GM23338 (cell line): ENCODE measurements around the gene SCUBE2. TPM values are rescaled to one million over a fixed set of nuclear protein-coding genes. Genes with fewer than 3 reads are reported as not detected.
"Not testable (repeated sequence)": the region's sequence is repeated elsewhere in the genome, so short reads cannot be mapped to it uniquely, and the experiment has no call there.

ENCODE experiments used
- ATAC-seq: fragments of 200-7000 bp; cut with Tn5 transposase; 3 replicates; pipeline ENCODE4 v1.9.1; 2020
- DNase-seq: peaks from one replicate; pipeline ENCODE4 v3.0.0-alpha.2; 2015; ENCODE audit warnings: low spot score
- H2AFZ ChIP-seq: fragments of 200-600 bp; sonication (generic); 2 replicates; pipeline ENCODE4 v1.8.0; 2016; ENCODE audit warnings: antibody characterized with exemption, mild to moderate bottlenecking, moderate library complexity
- H3F3A ChIP-seq: fragments of 200-600 bp; sonication (generic); replicated peaks from 2 replicates; pipeline ENCODE4 v1.8.0; 2017; ENCODE audit warnings: antibody characterized with exemption, mixed run types, low read depth
- H3K27ac ChIP-seq: fragments of 200-600 bp; sonication (generic); 2 replicates; pipeline ENCODE4 v1.6.1; 2016; ENCODE audit warnings: low read depth
- H3K27me3 ChIP-seq: fragments of 200-600 bp; sonication (generic); 2 replicates; pipeline ENCODE4 v1.8.0; 2016; ENCODE audit warnings: mild to moderate bottlenecking, mixed run types, moderate library complexity; ENCODE audit not compliant: insufficient read depth
- H3K36me3 ChIP-seq: fragments of 200-600 bp; sonication (generic); 2 replicates; pipeline ENCODE4 v1.8.0; 2016; ENCODE audit warnings: mild to moderate bottlenecking; ENCODE audit not compliant: insufficient read depth
- H3K4me1 ChIP-seq: fragments of 200-600 bp; sonication (generic); 2 replicates; pipeline ENCODE4 v1.8.0; 2016; ENCODE audit warnings: mild to moderate bottlenecking, moderate library complexity; ENCODE audit not compliant: insufficient read depth
- H3K4me2 ChIP-seq: fragments of 200-600 bp; sonication (generic); 2 replicates; pipeline ENCODE4 v1.7.1; 2017; ENCODE audit warnings: mixed run types
- H3K4me3 ChIP-seq: fragments of 200-600 bp; sonication (generic); 2 replicates; pipeline ENCODE4 v1.6.1; 2016; ENCODE audit warnings: mixed run types
- H3K79me2 ChIP-seq: fragments of 200-600 bp; sonication (generic); replicated peaks from 2 replicates; pipeline ENCODE4 v1.8.0; 2017; ENCODE audit warnings: mild to moderate bottlenecking; ENCODE audit not compliant: insufficient read depth
- H3K9me2 ChIP-seq: fragments of 200-600 bp; sonication (generic); 2 replicates; pipeline ENCODE4 v1.8.0; 2017; ENCODE audit not compliant: insufficient read depth
- H4K20me1 ChIP-seq: fragments of 200-600 bp; sonication (generic); replicated peaks from 2 replicates; pipeline ENCODE4 v1.8.0; 2017; ENCODE audit warnings: mild to moderate bottlenecking; ENCODE audit not compliant: insufficient read depth
- H3K27ac Mint-ChIP-seq: 2 replicates; pipeline ENCODE4 v1.8.0; 2020; ENCODE audit warnings: inconsistent platforms, mild to moderate bottlenecking, moderate library complexity, mixed read lengths
- H3K27me3 Mint-ChIP-seq: 3 replicates; pipeline ENCODE4 v1.8.0; 2022; ENCODE audit warnings: low read depth, mild to moderate bottlenecking, moderate library complexity, mixed read lengths, inconsistent platforms; ENCODE audit not compliant: insufficient read depth, poor library complexity
- H3K36me3 Mint-ChIP-seq: 3 replicates; pipeline ENCODE4 v1.8.0; 2021; ENCODE audit warnings: low read depth, mild to moderate bottlenecking, inconsistent platforms, moderate library complexity, mixed read lengths
- H3K4me1 Mint-ChIP-seq: 3 replicates; pipeline ENCODE4 v1.8.0; 2020; ENCODE audit warnings: mild to moderate bottlenecking, inconsistent platforms, mixed read lengths
- H3K4me3 Mint-ChIP-seq: 3 replicates; pipeline ENCODE4 v1.8.0; 2021; ENCODE audit warnings: moderate library complexity, mild to moderate bottlenecking, inconsistent platforms, mixed read lengths
- H3K9me3 Mint-ChIP-seq: 3 replicates; pipeline ENCODE4 v1.8.0; 2020; ENCODE audit warnings: moderate library complexity, mild to moderate bottlenecking, inconsistent platforms, mixed read lengths
- CREB1 ChIP-seq: fragments of 250-450 bp; sonication (Bioruptor Pico); IDR thresholded peaks from 2 replicates; pipeline ENCODE4 v1.5.0; 2020; ENCODE audit warnings: low read depth, mild to moderate bottlenecking, moderate library complexity
- ETS1 ChIP-seq: IDR thresholded peaks from 2 replicates; pipeline ENCODE4 v1.6.1; 2016; ENCODE audit warnings: antibody characterized with exemption
- EZH2 ChIP-seq: fragments of 200-600 bp; sonication (generic); IDR thresholded peaks from one replicate; pipeline ENCODE4 v1.8.0; 2017; ENCODE audit warnings: antibody characterized with exemption, mild to moderate bottlenecking, low read depth; ENCODE audit not compliant: unreplicated experiment
- EZH2phosphoT487 ChIP-seq: fragments of 200-600 bp; sonication (generic); IDR thresholded peaks from one replicate; pipeline ENCODE4 v1.8.1; 2018; ENCODE audit warnings: antibody characterized with exemption; ENCODE audit not compliant: unreplicated experiment
- JUNB ChIP-seq: IDR thresholded peaks from one replicate; pipeline ENCODE4 v1.6.1; 2016; ENCODE audit warnings: antibody characterized with exemption; ENCODE audit not compliant: unreplicated experiment
- NANOG ChIP-seq: IDR thresholded peaks from 2 replicates; pipeline ENCODE4 v1.6.1; 2016; ENCODE audit warnings: antibody characterized with exemption, borderline replicate concordance
- POLR2AphosphoS5 ChIP-seq: IDR thresholded peaks from 2 replicates; pipeline ENCODE4 v1.6.1; 2016; ENCODE audit warnings: antibody characterized with exemption, low read depth
- STAT1 ChIP-seq: IDR thresholded peaks from one replicate; pipeline ENCODE4 v1.6.1; 2016; ENCODE audit warnings: antibody characterized with exemption; ENCODE audit not compliant: unreplicated experiment
- ZNF114 ChIP-seq: fragments of 250-450 bp; sonication (Bioruptor Pico); IDR thresholded peaks from 2 replicates; pipeline ENCODE4 v1.5.0; 2020; ENCODE audit warnings: mild to moderate bottlenecking, moderate library complexity
- polyA plus RNA-seq: library from polyadenylated mRNA; unstranded; fragments of >200 nt; fragmentation: Nextera tagmentation; extraction: Ambion mirVana; gene quantifications from 2 replicates; pipeline ENCODE4 v1.2.1, GENCODE V29; 2016
- total RNA-seq: library from RNA; depleted of rRNA; stranded (reverse); fragments of >200 nt; shearing (Covaris generic); gene quantifications from 2 replicates; pipeline ENCODE4 v1.2.3, GENCODE V29; 2014
- TF ChIP-seq, protein P1 (sequence below): IDR thresholded peaks from one replicate; pipeline ENCODE4 v1.6.1; 2018; ENCODE audit warnings: antibody characterized with exemption; ENCODE audit not compliant: unreplicated experiment
- TF ChIP-seq, protein P2 (sequence below), 2 experiments: fragments of 200-600 bp in 1 of 2; sonication (generic) in 1 of 2; conservative IDR thresholded peaks; 2 replicates each; pipeline versions ENCODE4 v1.5.1 to v1.6.1; 2016 to 2017; ENCODE audit warnings: antibody characterized with exemption in 2 of 2, low read depth in 2 of 2, mild to moderate bottlenecking in 2 of 2, moderate library complexity in 1 of 2

SCUBE2 gene
- total and polyA plus RNA-seq, 2 experiments from 2014 or later, result 0.47 to 0.63 TPM

DNA sequence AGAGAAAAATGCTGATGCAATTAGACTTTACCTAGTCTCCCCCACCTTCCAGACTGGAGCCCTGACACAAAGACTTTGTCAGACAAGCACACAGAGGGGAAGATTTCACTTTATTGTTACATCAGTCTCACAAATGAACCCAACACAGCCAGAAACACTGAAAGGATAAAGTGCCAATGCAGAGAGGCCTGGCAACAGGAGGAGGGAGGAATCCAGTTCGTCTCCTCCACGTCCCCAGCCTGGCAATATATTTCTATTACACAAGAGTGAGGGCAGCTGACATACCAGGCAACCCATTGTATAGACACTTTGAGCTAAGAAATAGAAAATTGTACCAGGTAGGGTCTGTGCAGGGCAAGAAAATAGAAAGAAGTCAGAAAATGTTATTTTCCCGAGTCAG is 110.9 kb downstream of the SCUBE2 start (continued):
- TF ChIP-seq, protein P1, sequence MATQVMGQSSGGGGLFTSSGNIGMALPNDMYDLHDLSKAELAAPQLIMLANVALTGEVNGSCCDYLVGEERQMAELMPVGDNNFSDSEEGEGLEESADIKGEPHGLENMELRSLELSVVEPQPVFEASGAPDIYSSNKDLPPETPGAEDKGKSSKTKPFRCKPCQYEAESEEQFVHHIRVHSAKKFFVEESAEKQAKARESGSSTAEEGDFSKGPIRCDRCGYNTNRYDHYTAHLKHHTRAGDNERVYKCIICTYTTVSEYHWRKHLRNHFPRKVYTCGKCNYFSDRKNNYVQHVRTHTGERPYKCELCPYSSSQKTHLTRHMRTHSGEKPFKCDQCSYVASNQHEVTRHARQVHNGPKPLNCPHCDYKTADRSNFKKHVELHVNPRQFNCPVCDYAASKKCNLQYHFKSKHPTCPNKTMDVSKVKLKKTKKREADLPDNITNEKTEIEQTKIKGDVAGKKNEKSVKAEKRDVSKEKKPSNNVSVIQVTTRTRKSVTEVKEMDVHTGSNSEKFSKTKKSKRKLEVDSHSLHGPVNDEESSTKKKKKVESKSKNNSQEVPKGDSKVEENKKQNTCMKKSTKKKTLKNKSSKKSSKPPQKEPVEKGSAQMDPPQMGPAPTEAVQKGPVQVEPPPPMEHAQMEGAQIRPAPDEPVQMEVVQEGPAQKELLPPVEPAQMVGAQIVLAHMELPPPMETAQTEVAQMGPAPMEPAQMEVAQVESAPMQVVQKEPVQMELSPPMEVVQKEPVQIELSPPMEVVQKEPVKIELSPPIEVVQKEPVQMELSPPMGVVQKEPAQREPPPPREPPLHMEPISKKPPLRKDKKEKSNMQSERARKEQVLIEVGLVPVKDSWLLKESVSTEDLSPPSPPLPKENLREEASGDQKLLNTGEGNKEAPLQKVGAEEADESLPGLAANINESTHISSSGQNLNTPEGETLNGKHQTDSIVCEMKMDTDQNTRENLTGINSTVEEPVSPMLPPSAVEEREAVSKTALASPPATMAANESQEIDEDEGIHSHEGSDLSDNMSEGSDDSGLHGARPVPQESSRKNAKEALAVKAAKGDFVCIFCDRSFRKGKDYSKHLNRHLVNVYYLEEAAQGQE, result no peak
- TF ChIP-seq, protein P2, sequence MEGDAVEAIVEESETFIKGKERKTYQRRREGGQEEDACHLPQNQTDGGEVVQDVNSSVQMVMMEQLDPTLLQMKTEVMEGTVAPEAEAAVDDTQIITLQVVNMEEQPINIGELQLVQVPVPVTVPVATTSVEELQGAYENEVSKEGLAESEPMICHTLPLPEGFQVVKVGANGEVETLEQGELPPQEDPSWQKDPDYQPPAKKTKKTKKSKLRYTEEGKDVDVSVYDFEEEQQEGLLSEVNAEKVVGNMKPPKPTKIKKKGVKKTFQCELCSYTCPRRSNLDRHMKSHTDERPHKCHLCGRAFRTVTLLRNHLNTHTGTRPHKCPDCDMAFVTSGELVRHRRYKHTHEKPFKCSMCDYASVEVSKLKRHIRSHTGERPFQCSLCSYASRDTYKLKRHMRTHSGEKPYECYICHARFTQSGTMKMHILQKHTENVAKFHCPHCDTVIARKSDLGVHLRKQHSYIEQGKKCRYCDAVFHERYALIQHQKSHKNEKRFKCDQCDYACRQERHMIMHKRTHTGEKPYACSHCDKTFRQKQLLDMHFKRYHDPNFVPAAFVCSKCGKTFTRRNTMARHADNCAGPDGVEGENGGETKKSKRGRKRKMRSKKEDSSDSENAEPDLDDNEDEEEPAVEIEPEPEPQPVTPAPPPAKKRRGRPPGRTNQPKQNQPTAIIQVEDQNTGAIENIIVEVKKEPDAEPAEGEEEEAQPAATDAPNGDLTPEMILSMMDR (conservative IDR thresholded peaks at IDR 0.05; ENCODE audit: low read depth in 2 of 2), result no peak
- TF ChIP-seq CREB1 (CRISPR knock-in tag) (no peak), ZNF114 (CRISPR knock-in tag) (no peak), ETS1 (no peak), EZH2 (no peak), EZH2phosphoT487 (no peak)

DNA sequence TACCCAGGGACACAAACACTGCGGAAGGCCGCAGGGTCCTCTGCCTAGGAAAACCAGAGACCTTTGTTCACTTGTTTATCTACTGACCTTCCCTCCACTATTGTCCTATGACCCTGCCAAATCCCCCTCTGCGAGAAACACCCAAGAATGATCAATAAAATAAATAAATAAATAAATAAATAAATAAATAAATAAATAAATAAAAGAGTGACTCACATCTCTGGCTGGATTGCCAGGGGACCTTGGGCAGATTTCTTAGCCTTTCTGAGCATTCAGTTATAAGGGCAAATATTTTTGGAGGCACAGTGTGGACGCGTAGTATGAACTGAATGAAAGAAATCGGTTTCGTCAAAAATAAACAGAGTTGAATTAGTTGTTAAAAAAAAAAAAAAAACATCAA is 112.0 kb downstream of the SCUBE2 start:
- not testable (repeated sequence) for H3K27ac Mint-ChIP-seq, ATAC-seq, H3K36me3 Mint-ChIP-seq

GRCh38 chr11:8973121-8973520 is 118.3 kb downstream of the SCUBE2 start:
- Mint-ChIP-seq H3K4me3 (no peak overlapping the region), H3K27ac (no peak overlapping the region), H3K4me1 (peaks cover 3% of the 10 kb centered on the region; the same call in 2 of the 3 replicates), H3K27me3 (no peaks in the 10 kb centered on the region), H3K36me3 (peaks cover 7% of the 10 kb centered on the region; the same call in 2 of the 3 replicates), H3K9me3 (peaks cover 10% of the 10 kb centered on the region)
- no peaks in the 10 kb centered on the region for H3K27me3 ChIP-seq
- H3K79me2 ChIP-seq, result no peaks in the 10 kb centered on the region
- H2AFZ ChIP-seq, result no peak overlapping the region
- no peaks in the 10 kb centered on the region for H3K9me2 ChIP-seq
- H3K36me3 ChIP-seq, result no peaks in the 10 kb centered on the region
- H3K4me3 ChIP-seq, result no peak overlapping the region
- no peak overlapping the region for H3K4me2 ChIP-seq
- ATAC-seq (no peak), DNase-seq (no peak)
- H4K20me1 ChIP-seq, result no peaks in the 10 kb centered on the region
- no peaks in the 10 kb centered on the region for H3K4me1 ChIP-seq
- H3F3A ChIP-seq, result no peaks in the 10 kb centered on the region
- no peak overlapping the region for H3K27ac ChIP-seq
- TF ChIP-seq POLR2AphosphoS5, result no peak
- TF ChIP-seq NANOG, result no peak
- TF ChIP-seq, protein P1, result no peak
- TF ChIP-seq STAT1, result no peak
- no peak for TF ChIP-seq ZNF114 (CRISPR knock-in tag)
- TF ChIP-seq CREB1 (CRISPR knock-in tag), result no peak
- TF ChIP-seq JUNB, result no peak
- TF ChIP-seq EZH2, result no peak

More for the DNA sequence above, 112.0 kb downstream of the SCUBE2 start:
- H4K20me1 ChIP-seq, H3K4me1 ChIP-seq, H3K4me3 ChIP-seq, H3K9me3 Mint-ChIP-seq, H3K27me3 ChIP-seq, H3K27me3 Mint-ChIP-seq, H3K79me2 ChIP-seq, H3K27ac ChIP-seq, H3K4me3 Mint-ChIP-seq, H3F3A ChIP-seq, H3K36me3 ChIP-seq, DNase-seq, H3K4me2 ChIP-seq, H3K4me1 Mint-ChIP-seq, H3K9me2 ChIP-seq, H2AFZ ChIP-seq: not testable (repeated sequence)
